WERI-Rb-1 (cell line): ENCODE measurements around the gene EBP.
"Not testable (repeated sequence)": the region's sequence is repeated elsewhere in the genome, so short reads cannot be mapped to it uniquely, and the experiment has no call there.

Experiments
- DNase-seq: peaks from one replicate; pipeline ENCODE4 v3.0.0-alpha.2; 2020
- H3K27ac ChIP-seq: fragments of 250-450 bp; sonication (Bioruptor Pico); 2 replicates; pipeline ENCODE4 v1.5.1; 2020; ENCODE audit warnings: mild to moderate bottlenecking, moderate library complexity
- H3K27me3 ChIP-seq: fragments of 250-450 bp; sonication (Bioruptor Pico); 2 replicates; pipeline ENCODE4 v1.5.1; 2021; ENCODE audit warnings: mild to moderate bottlenecking, low read depth, moderate library complexity; ENCODE audit not compliant: insufficient read depth, severe bottlenecking
- H3K36me3 ChIP-seq: fragments of 250-450 bp; sonication (Bioruptor Pico); 2 replicates; pipeline ENCODE4 v1.5.1; 2020; ENCODE audit warnings: mild to moderate bottlenecking, moderate library complexity
- H3K4me3 ChIP-seq: 2 replicates; pipeline ENCODE4 v1.5.1; 2011; ENCODE audit warnings: low read depth, mild to moderate bottlenecking, control low read depth, low read length
- H3K9me3 ChIP-seq: fragments of 250-450 bp; sonication (Bioruptor Pico); 2 replicates; pipeline ENCODE4 v1.5.1; 2021; ENCODE audit warnings: mild to moderate bottlenecking, moderate library complexity; ENCODE audit not compliant: severe bottlenecking
- TF ChIP-seq, protein P1 (sequence below): IDR thresholded peaks from 2 replicates; pipeline ENCODE4 v1.5.1; 2011; ENCODE audit warnings: low read depth, mild to moderate bottlenecking, control low read depth, inconsistent platforms, low read length

EBP gene

DNA sequence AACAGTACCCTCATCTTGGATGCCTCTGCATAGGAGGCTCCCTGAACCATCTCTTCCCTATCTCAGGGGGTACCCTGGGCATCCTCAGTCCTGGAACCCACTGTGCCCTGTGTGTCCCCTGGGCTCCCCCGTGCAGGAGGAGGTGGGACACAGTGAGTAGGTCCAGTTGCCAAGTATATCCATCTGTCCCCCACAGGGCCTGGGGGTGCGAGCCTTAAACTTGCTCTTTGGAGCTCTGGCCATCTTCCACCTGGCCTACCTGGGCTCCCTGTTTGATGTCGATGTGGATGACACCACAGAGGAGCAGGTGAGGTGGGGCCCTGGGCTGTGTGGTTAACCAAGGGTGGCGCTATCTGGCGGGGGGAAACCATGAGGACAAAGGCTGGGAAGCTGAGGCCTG, 4.6 kb upstream of the EBP start:
- no peak for DNase-seq
- no peaks in the 10 kb centered on the region for H3K9me3 ChIP-seq
- H3K4me3 ChIP-seq, result no peak overlapping the region
- no peaks in the 10 kb centered on the region; the same call in 1 of the 2 replicates for H3K36me3 ChIP-seq
- H3K27ac ChIP-seq, result no peak overlapping the region
- H3K27me3 ChIP-seq, result peaks cover 11% of the 10 kb centered on the region
- TF ChIP-seq, protein P1, sequence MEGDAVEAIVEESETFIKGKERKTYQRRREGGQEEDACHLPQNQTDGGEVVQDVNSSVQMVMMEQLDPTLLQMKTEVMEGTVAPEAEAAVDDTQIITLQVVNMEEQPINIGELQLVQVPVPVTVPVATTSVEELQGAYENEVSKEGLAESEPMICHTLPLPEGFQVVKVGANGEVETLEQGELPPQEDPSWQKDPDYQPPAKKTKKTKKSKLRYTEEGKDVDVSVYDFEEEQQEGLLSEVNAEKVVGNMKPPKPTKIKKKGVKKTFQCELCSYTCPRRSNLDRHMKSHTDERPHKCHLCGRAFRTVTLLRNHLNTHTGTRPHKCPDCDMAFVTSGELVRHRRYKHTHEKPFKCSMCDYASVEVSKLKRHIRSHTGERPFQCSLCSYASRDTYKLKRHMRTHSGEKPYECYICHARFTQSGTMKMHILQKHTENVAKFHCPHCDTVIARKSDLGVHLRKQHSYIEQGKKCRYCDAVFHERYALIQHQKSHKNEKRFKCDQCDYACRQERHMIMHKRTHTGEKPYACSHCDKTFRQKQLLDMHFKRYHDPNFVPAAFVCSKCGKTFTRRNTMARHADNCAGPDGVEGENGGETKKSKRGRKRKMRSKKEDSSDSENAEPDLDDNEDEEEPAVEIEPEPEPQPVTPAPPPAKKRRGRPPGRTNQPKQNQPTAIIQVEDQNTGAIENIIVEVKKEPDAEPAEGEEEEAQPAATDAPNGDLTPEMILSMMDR, result no peak

DNA sequence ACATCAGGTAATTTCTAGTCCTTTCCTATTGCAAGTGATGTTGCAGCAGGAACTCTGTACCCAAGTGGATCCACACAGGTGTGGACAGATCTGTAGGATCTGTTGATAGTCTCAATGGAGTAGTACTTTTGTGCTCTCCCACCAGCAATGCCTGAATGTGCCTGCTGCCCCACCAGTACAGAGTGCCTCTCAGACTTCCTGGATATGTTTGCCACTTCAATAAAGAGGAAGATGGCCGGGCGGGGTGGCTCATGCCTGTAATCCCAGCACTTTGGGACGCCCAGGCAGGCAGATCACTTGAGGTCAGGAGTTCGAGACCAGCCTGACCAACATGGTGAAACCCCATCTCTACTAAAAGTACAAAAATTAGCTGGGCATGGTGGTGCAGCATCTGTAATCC, 2.1 kb upstream of the EBP start:
- not testable (repeated sequence) for H3K27ac ChIP-seq, H3K4me3 ChIP-seq, H3K9me3 ChIP-seq, DNase-seq
- H3K27me3 ChIP-seq, result peaks cover 13% of the 10 kb centered on the region
- peaks cover 13% of the 10 kb centered on the region for H3K36me3 ChIP-seq

DNA sequence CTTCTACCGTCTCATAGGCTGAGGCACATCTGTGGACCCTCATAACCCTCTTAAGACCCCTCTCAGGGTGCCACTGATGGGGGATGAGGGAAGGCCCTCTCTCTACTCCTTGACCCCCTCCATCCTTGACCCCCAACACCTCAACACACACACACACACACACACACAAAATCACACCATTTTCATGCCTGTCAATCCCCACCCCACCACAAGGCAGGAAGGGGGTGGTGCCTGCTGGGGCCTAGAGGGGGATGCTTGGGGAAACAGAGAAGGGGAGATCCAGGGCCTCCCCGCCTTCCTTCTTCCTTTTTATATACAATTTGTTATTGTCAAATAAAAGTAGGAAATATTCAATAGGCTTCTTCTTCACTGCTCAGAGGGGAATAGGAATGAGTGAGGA, 1.2 kb upstream of the EBP start:
- H3K9me3 ChIP-seq, result no peaks in the 10 kb centered on the region
- H3K4me3 ChIP-seq, result no peak overlapping the region
- no peak overlapping the region; the same call in 1 of the 2 replicates for H3K27ac ChIP-seq
- TF ChIP-seq, protein P1, result no peak
- DNase-seq, result no peak
- peaks cover 12% of the 10 kb centered on the region for H3K27me3 ChIP-seq
- H3K36me3 ChIP-seq, result peaks cover 23% of the 10 kb centered on the region

DNA sequence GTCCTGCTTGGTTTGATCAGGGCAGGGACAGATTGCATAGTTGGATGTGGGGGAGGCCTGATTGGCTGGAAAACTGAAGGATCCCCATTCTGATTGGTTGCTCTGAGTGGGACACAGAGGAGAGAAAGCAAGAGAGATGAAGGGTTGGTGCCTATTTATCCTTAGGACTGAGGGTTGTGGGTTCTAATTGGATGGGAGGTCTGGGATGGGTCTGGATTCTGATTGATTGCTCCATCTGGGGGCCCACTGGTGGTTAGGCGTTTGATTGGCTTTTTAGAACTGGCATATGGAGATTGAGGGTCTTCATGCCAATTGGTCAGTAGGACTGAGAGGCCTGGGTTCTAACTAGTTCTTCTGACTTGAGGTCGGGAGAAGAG, 644 bp upstream of the EBP start:
- Histone ChIP-seq H3K27me3 (peaks cover 12% of the 10 kb centered on the region), H3K27ac (peak overlapping the region; percentile 76), H3K9me3 (no peaks in the 10 kb centered on the region), H3K4me3 (peak overlapping the region; percentile 79), H3K36me3 (peaks cover 24% of the 10 kb centered on the region)
- DNase-seq, result no peak
- TF ChIP-seq, protein P1, result no peak

DNA sequence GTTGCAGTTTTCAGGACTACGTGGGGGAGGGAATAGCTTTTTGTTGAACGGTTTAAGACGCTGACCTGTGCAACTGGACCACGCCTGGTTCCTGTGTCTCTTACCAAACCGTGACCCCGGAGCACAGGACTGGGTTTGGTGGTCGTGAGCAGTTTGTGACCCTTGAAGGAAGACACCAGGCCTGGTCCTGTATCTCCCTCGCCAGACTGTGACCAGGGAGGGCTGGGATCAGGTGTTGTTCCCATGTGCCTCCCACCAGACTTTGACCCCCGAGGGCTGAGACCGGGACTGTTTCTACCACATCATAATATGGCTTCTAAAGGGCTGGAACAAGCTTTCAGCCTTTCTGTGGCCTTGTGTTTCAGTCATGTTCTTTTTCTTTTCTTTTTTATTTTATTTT, 683 bp downstream of the EBP start:
- no peak for DNase-seq
- peak overlapping the region; percentile 79 for H3K4me3 ChIP-seq
- peaks cover 32% of the 10 kb centered on the region for H3K36me3 ChIP-seq
- H3K27me3 ChIP-seq, result peaks cover 8% of the 10 kb centered on the region
- TF ChIP-seq, protein P1, result no peak
- no peaks in the 10 kb centered on the region for H3K9me3 ChIP-seq
- peak overlapping the region; percentile 76 for H3K27ac ChIP-seq

DNA sequence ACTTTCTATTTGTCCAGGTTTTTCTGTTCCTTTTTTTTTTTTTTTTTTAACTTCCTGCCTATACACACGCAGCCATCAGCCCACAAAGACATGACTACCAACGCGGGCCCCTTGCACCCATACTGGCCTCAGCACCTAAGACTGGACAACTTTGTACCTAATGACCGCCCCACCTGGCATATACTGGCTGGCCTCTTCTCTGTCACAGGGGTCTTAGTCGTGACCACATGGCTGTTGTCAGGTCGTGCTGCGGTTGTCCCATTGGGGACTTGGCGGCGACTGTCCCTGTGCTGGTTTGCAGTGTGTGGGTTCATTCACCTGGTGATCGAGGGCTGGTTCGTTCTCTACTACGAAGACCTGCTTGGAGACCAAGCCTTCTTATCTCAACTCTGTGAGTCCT, 2.1 kb downstream of the EBP start:
- peaks cover 46% of the 10 kb centered on the region for H3K36me3 ChIP-seq
- H3K27ac ChIP-seq, result no peak overlapping the region
- H3K4me3 ChIP-seq, result no peak overlapping the region
- no peaks in the 10 kb centered on the region for H3K9me3 ChIP-seq
- TF ChIP-seq, protein P1, result no peak
- DNase-seq, result no peak
- H3K27me3 ChIP-seq, result peaks cover 8% of the 10 kb centered on the region

DNA sequence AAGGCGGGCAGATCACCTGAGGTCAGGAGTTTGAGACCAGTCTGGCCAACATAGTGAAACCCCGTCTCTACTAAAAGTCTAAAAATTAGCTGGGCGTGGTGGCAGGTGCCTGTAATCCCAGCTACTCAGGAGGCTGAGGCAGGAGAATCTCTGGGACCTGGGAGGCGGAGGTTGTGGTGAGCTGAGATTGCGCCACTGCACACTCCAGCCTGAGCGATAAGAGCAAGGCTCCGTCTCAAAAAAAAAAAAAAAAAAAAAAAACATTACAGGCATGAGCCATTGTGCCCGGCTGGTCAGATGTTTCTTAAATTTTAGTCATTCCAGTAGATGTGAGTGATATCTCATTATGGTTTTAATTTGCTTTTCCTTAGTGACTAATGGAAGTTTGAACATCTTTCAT, 4.2 kb downstream of the EBP start:
- not testable (repeated sequence) for H3K9me3 ChIP-seq, H3K27me3 ChIP-seq, H3K4me3 ChIP-seq, H3K27ac ChIP-seq, DNase-seq
- peaks cover 47% of the 10 kb centered on the region for H3K36me3 ChIP-seq
